GM21528 (cell line): Measurements from ENCODE around the gene KRTAP5-4.
"Not testable (repeated sequence)": the region's sequence is repeated elsewhere in the genome, so short reads cannot be mapped to it uniquely, and the experiment has no call there.

Source experiments
- ATAC-seq: cut with Tn5 transposase; IDR thresholded peaks from one replicate; pipeline ENCODE4 v1.9.1; 2021; ENCODE audit warnings: mild to moderate bottlenecking, moderate library complexity; ENCODE audit not compliant: unreplicated experiment, low FRiP score

KRTAP5-4 gene

GRCh38 chr11:1622086-1622485 is at the start of gene KRTAP5-4:
Gene KRTAP5-4, minus strand, starts transcription at chr11:1622138. Its CDS starts 45 bp downstream, at chr11:1622093.
- no peak for ATAC-seq

GRCh38 chr11:1671658-1672057 is 49.7 kb upstream of the KRTAP5-4 start:
- no peak for ATAC-seq

- ATAC-seq: no peak
These were observed 49.0 kb upstream of the KRTAP5-4 start for GRCh38 chr11:1670905-1671371.

GRCh38 chr11:1670457-1670856 is 48.5 kb upstream of the KRTAP5-4 start:
- ATAC-seq: not testable (repeated sequence)

- no peak for ATAC-seq
These were observed 47.7 kb upstream of the KRTAP5-4 start for GRCh38 chr11:1669546-1670218.

- ATAC-seq: no peak
These were observed 47.1 kb upstream of the KRTAP5-4 start for GRCh38 chr11:1668911-1669473.

GRCh38 chr11:1667906-1668305 is 46.0 kb upstream of the KRTAP5-4 start:
- no peak for ATAC-seq

GRCh38 chr11:1667121-1667850 is 45.3 kb upstream of the KRTAP5-4 start:
- ATAC-seq: no peak

- ATAC-seq: no peak
These were observed 43.4 kb upstream of the KRTAP5-4 start for GRCh38 chr11:1665313-1665712.

- ATAC-seq: not testable (repeated sequence)
These were observed 40.9 kb upstream of the KRTAP5-4 start for GRCh38 chr11:1662699-1663283.

GRCh38 chr11:1661454-1662269 is 39.7 kb upstream of the KRTAP5-4 start:
- ATAC-seq: not testable (repeated sequence)

- ATAC-seq: no peak
These were observed 38.4 kb upstream of the KRTAP5-4 start for GRCh38 chr11:1660111-1660867.

- no peak for ATAC-seq
These were observed 37.6 kb upstream of the KRTAP5-4 start for GRCh38 chr11:1659506-1659905.

- no peak for ATAC-seq
These were observed 34.7 kb upstream of the KRTAP5-4 start for GRCh38 chr11:1656670-1657069.

GRCh38 chr11:1656061-1656441 is 34.1 kb upstream of the KRTAP5-4 start:
- no peak for ATAC-seq

- ATAC-seq: no peak
These were observed 33.5 kb upstream of the KRTAP5-4 start for GRCh38 chr11:1655168-1656060.

- no peak for ATAC-seq
These were observed 32.6 kb upstream of the KRTAP5-4 start for GRCh38 chr11:1654388-1655167.
